GM12801 (cell line): Measurements from ENCODE around the gene DLEC1.

ENCODE experiments used
- CTCF ChIP-seq: IDR thresholded peaks from one replicate; pipeline ENCODE4 v1.5.1; 2011; ENCODE audit warnings: control low read depth; ENCODE audit not compliant: insufficient read length; ENCODE audit errors: extremely low read depth

DLEC1 gene

DNA sequence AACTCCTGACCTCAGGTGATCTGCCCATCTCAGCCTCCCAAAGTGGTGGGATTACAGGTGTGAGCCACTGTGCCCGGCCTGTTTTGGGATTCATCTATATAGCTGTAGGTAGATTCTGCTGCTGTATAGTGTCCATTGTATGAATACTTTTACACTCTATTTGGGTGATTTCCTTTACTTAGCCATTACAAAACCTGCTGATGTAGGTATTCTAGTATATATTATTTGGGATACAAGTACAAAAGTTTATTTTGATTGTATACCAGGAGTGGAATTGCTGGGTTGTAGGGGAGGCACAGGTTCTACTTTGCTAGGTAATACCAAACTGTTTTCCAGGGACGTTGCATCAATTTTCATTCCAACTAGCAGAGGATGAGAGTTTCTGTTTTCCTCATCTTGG, 116.8 kb downstream of the DLEC1 start:
- TF ChIP-seq CTCF: no peak

- TF ChIP-seq CTCF: no peak
These were observed 118.1 kb downstream of the DLEC1 start for GRCh38 chr3:38157117-38157516.

GRCh38 chr3:38157595-38157994, 118.6 kb downstream of the DLEC1 start:
- TF ChIP-seq CTCF: no peak

GRCh38 chr3:38158472-38158871, 119.5 kb downstream of the DLEC1 start:
- no peak for TF ChIP-seq CTCF

DNA sequence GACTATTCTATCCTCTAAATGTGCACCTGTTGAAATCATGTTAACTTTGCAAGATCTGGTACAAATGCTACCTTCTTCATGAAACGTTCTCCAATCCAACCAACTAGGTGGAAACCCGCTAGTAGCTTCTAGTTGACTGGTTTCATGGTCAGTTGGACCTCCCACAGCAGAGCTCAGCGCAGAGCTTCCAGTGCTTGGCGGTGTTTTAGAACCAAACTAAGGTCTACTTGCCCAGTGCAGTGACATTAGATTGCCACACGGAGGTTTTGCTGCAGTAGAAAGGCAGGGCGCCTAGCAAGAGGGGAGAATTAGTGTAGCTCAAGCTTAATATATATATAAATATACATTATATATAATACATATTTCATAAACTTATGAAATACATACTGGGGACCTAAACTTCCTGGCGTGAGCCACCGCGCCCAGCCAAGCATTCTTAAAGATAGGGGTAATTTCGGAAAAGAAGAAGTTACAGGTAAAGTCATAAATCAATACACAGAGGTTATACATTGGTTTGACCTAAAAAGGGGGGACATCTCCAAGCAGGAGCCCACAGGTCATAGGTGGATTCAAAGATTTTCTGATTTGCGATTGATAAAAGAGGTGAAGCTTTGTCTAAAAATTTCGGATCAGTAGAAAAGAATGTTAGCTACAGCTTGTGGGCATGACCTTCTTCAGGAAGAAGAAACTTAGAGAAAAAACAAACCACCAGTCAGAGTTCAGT, 124.3 kb downstream of the DLEC1 start:
- TF ChIP-seq CTCF: no peak

DNA sequence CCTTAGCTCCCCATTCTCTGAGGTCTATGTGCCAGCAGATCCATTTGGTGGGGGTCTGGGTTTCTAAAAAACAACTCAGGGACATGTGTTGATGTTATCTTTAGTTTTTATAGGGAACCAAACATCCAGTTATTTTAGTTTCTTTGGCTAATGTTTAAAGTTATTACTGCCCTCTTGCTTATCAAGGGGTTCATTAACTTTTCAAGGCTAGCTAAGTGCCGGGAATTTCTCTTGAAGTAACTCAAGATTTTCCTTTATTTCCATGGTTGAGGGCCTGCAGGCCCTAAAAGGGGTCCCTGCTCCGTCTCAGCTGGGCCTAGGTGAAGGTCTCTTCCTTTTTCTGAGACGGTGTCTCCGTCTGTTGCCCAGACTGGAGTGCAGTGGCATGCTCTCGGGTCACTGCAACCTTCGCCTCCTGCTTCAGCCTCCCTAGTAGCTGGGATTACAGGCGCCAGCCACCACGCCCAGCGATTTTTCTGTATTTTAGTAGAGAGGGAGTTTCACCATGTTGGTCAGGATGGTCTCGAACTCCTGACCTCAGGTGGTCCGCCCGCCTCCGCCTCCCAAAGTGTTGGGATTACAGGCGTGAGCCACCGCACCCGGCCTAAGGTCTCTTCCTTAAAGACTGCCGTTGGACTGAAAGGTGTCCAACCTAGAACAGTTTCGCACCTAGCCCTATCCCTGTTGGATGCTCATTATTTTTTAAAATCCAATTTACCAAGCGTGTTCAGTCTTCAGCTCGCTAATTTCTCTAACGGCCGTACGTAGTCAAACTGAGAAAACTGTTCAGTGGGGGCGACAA, 125.0 kb downstream of the DLEC1 start:
- TF ChIP-seq CTCF: no peak

GRCh38 chr3:38164643-38164951, 125.6 kb downstream of the DLEC1 start:
- no peak for TF ChIP-seq CTCF
